ENCODE results near the gene LAMB4. TPM values are rescaled to one million over a fixed set of nuclear protein-coding genes. Genes with fewer than 3 reads are reported as not detected.

LAMB4 gene
- total and polyA plus RNA-seq, 5 experiments from 2014 or later: 0.27 to 1.4 TPM; not detected in 3

DNA sequence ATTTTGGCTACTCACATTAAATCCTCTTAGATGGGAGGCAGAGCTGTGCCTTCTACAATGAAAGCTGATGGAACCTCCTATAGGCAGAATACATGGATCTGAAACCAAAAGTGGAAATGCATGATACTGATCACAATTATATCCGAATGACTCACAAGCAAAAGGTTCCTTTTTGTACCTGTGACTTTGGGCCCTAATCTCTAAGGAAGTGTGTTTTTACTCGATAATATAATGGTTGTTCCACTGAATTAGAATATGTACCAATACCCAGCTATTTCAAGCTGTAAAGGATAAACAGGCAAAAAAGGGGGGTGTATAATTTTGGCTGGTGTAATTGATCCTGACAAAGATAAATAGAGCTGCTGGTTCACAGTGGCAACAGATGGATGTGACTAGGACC is 109.6 kb downstream of the LAMB4 start:
- no peak overlapping the region for H3K27ac Mint-ChIP-seq
- H3K36me3 Mint-ChIP-seq: no peaks in the 10 kb centered on the region
- DNase-seq (no peak), ATAC-seq (no peak)
- no peaks in the 10 kb centered on the region for H3K9me3 Mint-ChIP-seq
- POLR2A ChIA-PET: no interaction called here
- no peak overlapping the region for H3K4me3 Mint-ChIP-seq
- H3K4me1 Mint-ChIP-seq: peaks cover 0 to 6% (median under 1%) of the 10 kb centered on the region in 4 donors
- H3K27me3 Mint-ChIP-seq: peaks cover 2 to 21% (median 9%) of the 10 kb centered on the region in 5 donors

DNA sequence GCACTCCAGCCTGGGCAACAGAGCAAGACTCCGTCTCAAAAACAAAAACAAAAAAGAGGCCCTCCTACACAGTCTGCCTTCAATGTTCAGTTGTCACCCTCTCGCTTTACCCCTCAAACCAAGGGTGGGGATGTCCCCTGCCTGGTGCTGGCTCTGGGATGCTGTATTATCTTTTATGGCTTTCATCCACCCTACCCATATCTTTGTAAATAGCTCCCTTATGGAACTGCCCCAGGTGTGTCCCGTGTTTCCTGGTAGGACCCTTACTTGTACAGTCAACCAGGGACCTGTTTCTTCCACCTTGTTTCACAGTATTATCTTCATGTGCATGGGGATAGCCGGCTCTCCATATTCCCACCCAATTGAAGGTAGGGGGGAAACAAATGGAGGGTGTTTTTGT is 111.5 kb downstream of the LAMB4 start:
- ATAC-seq (no peak), DNase-seq (no peak)
- H3K9me3 Mint-ChIP-seq: no peaks in the 10 kb centered on the region
- no peak overlapping the region for H3K4me3 Mint-ChIP-seq
- H3K4me1 Mint-ChIP-seq: peaks cover 0 to 6% (median under 1%) of the 10 kb centered on the region in 4 donors
- POLR2A ChIA-PET: no interaction called here
- H3K27me3 Mint-ChIP-seq: peaks cover 2 to 21% (median 8%) of the 10 kb centered on the region in 5 donors
- no peaks in the 10 kb centered on the region for H3K36me3 Mint-ChIP-seq
- H3K27ac Mint-ChIP-seq: no peak overlapping the region

DNA sequence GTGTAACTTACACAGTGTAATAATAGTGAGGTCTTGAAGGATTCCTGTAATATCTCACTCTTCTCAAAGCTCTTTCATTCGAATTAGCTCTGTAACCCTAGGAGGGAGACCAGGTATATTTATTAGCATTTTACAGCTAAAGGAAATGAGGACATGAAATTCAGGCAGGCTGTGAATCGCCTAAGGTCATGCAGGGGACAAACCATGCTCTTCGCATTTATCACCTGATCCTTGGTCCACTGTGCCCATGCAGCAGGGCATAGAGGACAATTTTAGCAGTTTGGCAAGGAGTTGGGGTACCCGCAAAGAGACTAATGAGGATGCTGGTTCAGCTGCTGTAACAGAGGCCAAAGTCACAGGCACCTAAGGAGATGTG is 112.4 kb downstream of the LAMB4 start:
- Mint-ChIP-seq H3K36me3 (no peaks in the 10 kb centered on the region), H3K27ac (no peak overlapping the region), H3K4me1 (peaks cover 0 to 6% (median under 1%) of the 10 kb centered on the region in 4 donors), H3K4me3 (no peak overlapping the region), H3K27me3 (peaks cover 2 to 21% (median 8%) of the 10 kb centered on the region in 5 donors), H3K9me3 (no peaks in the 10 kb centered on the region)
- ATAC-seq (no peak), DNase-seq (no peak)
- POLR2A ChIA-PET: no interaction called here

DNA sequence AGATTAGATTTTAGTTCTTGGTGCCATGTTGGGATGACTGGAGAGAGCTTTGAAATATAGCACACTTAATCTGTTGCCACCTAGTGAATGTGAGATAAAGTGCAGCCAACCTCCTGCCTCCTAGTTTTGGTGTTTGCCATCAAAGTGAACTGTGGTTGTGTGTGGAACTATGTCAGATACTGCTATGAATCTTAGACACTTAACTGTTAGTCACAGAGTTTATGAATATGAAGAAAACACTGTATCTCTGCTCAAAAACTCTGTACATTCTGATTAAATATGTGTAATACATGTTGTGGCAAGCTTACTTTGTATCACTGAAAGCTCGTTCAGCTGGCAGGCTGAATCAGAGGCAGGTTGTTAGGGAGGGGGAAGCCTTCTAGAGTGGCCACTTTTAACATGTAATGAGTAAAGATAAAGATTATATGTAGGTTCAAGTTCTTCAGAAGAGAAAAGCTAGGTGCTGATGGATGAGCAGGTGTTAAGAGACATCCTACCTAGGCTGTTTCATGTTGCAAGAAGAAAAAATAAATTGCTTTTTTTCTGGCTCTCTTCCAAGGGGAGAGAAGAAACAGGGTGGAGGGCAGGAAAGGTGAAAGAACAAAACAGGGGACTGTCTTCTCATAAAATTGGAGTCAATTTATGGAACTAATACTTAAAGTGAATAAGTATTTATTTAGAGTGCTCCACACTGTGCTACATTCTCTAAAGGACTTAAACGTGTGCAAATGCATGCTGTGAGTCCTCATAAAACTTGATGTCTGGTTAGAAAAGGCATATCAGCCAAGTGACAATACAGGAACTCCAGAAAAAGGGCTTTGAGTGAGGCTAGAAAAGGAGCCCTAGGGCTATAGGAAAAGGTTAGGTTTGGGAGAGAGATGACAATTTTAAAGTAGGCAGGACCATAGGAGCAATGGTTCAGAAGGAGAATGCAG is 113.1 kb downstream of the LAMB4 start:
- peaks cover 4 to 22% (median 11%) of the 10 kb centered on the region in 5 donors for H3K27me3 Mint-ChIP-seq
- H3K4me1 Mint-ChIP-seq: peaks cover 0 to 6% (median under 1%) of the 10 kb centered on the region in 4 donors
- ATAC-seq: no peak
- POLR2A ChIA-PET: no interaction called here
- no peak overlapping the region for H3K4me3 Mint-ChIP-seq
- DNase-seq: no peak
- no peaks in the 10 kb centered on the region for H3K36me3 Mint-ChIP-seq
- H3K27ac Mint-ChIP-seq: no peak overlapping the region
- H3K9me3 Mint-ChIP-seq: no peaks in the 10 kb centered on the region

DNA sequence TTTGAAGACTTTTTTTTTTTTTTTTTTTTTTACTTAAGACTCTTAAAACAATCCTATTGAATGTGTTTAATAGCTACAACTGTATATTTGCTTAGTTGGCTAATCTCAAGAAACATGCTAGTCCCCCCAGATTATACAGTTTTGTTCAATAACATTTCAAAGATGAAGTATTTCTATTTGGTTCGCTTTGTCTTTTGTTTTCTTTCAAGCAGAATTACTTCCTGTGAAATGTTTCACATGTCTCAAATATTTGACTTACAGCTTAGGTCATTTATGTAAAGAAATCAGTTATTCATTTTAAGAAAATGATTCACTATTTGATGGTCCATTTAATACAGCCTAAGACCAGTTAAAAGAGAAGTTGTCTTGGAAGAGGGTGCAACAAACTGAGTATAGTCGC is 114.4 kb downstream of the LAMB4 start:
- ATAC-seq (no peak), DNase-seq (no peak)
- H3K4me3 Mint-ChIP-seq: no peak overlapping the region
- H3K27ac Mint-ChIP-seq: no peak overlapping the region
- peaks cover 2 to 21% (median 11%) of the 10 kb centered on the region in 5 donors for H3K27me3 Mint-ChIP-seq
- no peaks in the 10 kb centered on the region for H3K9me3 Mint-ChIP-seq
- no peaks in the 10 kb centered on the region for H3K36me3 Mint-ChIP-seq
- peaks cover 0 to 6% (median under 1%) of the 10 kb centered on the region in 4 donors for H3K4me1 Mint-ChIP-seq
- POLR2A ChIA-PET: no interaction called here

DNA sequence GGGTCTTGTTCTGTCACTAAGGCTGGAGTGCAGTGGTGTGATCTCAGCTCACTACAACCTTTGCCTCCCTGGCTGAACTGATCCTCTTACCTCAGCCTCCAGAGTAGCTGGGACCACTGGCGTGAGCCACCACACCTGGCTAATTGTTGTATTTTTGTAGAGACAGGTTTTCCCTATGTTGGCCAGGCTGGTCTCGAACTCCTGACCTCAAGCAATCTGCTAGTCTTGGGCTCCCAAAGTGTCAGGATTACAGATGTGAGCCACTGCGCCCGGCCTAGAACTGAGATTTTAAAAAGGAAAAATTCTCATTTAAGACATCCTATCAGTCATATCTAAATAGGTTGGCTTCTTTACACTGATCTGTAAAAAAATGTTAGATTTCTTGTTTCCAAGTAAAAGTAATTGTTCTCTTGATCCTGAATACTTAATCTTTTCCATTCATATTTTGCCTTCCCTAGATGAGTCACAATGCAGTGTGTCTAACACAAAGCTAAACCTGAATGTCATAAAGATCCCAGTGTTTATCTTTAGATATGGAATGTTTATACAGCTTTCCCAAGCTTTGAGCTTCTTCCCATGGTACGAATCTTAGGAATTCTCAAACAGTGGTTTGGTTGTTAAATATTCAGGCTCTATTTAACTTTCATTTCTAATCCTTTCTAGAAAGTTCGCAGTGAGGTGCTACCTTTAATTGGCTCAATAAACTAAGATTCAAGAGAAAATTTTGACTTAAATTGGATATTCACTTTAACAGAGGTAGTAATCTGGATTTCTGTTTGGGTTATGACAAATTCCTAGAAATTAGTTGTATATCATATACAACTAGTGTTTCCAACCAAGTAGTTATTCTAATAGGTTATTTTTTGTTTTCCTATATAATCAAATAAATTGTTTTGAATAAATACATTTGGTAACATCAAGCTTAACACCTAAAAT is 115.1 kb downstream of the LAMB4 start:
- H3K4me1 Mint-ChIP-seq: peaks cover 0 to 6% (median under 1%) of the 10 kb centered on the region in 4 donors
- H3K36me3 Mint-ChIP-seq: no peaks in the 10 kb centered on the region
- no peak for ATAC-seq
- H3K9me3 Mint-ChIP-seq: no peaks in the 10 kb centered on the region
- POLR2A ChIA-PET: no interaction called here
- no peak overlapping the region for H3K4me3 Mint-ChIP-seq
- no peak for DNase-seq
- no peak overlapping the region for H3K27ac Mint-ChIP-seq
- peaks cover 4 to 18% (median 12%) of the 10 kb centered on the region in 5 donors for H3K27me3 Mint-ChIP-seq

DNA sequence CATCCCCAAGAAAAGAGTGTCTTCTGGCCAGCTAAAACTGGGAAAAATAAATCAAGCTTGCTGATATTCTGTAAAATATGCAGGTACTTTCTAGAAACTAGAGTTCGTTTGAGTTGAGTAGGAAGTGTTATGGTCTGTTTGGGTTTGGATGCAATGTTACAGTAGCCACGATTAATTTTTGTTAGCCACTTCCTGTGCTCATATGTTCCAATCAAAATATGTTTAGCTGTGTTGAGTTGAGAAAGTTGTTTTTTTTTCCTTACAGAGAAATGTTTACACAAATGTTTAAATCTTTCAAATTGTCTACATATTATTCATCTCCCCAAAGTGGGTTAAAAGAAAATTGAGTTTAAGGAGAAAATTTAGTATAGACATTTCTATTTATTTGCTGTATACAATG is 115.9 kb downstream of the LAMB4 start:
- H3K36me3 Mint-ChIP-seq: no peaks in the 10 kb centered on the region
- no peak overlapping the region for H3K4me3 Mint-ChIP-seq
- no peak overlapping the region for H3K27ac Mint-ChIP-seq
- POLR2A ChIA-PET: no interaction called here
- ATAC-seq: no peak
- DNase-seq: no peak
- peaks cover 4 to 13% (median 8%) of the 10 kb centered on the region in 5 donors for H3K27me3 Mint-ChIP-seq
- no peaks in the 10 kb centered on the region for H3K9me3 Mint-ChIP-seq
- peaks cover 0 to 6% (median under 1%) of the 10 kb centered on the region in 4 donors for H3K4me1 Mint-ChIP-seq

DNA sequence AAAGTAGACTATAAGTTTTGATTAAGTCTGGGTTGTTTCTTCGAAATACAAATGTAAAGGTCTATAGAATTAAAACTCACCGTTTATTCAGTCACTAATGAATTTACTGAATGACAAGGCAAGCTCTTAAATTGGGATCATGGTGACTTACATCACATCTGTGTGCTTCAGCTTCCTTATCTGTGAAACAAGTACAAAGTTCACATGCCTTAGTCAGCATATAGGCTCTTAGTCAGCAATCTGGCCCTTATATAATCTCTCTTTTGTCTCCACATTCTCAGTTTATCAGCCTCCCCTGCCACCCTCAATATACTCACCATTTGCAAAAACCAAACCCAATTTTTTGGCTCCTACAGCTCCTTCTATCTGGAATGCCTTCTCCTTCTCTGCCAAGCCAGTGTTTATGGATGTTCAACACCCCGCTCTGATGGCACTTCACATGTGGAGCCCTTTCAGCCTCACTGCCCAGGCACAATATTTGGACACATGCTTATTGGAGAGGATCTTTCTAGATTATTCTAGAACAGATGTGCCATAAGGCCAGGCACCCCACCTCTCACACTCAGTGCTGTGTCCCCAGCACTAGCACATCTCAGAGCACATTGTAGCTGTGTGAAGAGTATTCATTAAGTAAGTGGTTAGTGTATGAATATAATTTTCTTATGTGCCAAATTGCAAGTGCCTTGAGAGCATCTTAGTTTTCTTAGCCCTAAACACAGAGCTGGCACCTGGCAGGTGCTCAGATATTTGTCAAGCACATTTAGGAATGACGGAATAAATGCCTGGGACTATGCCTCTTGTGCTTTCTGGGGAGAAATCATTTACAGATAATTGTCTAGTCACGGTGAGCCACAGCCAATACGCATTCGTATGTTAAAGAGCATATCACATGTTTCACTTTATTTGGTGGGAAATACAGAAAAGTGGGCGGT is 117.4 kb downstream of the LAMB4 start:
- Mint-ChIP-seq H3K4me3 (no peak overlapping the region), H3K9me3 (no peaks in the 10 kb centered on the region), H3K27ac (no peak overlapping the region), H3K27me3 (peaks cover 0 to 12% (median 7%) of the 10 kb centered on the region in 5 donors), H3K36me3 (no peaks in the 10 kb centered on the region), H3K4me1 (peaks cover 0 to 6% (median 0%) of the 10 kb centered on the region in 4 donors)
- ATAC-seq (no peak), DNase-seq (no peak)
- POLR2A ChIA-PET: no interaction called here

DNA sequence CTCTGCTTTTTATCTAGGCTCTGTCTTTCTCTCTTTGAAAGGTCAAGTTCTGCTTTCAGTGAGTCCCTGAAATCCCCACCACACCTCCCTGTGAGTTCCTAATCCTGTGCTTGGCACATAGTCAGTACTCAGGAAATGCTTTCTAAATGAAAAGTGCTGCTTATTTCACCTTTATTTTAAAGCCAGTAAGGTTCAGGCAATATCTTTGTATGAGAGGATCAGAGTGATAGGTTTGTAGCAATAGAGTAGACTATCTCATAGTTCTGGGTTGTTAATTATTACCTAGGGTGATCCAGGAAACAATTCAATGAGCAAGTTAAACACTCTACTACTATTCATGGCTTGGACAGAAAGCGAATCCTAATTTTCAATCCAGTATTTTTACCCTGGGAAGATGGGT is 119.8 kb downstream of the LAMB4 start:
- peaks cover 0 to 2% (median 0%) of the 10 kb centered on the region in 9 donors for H3K9me3 Mint-ChIP-seq
- H3K27ac Mint-ChIP-seq: no peak overlapping the region
- H3K4me3 Mint-ChIP-seq: no peak overlapping the region
- H3K36me3 Mint-ChIP-seq: no peaks in the 10 kb centered on the region
- POLR2A ChIA-PET: no interaction called here
- DNase-seq (no peak), ATAC-seq (no peak)
- peaks cover 0 to 2% (median 0%) of the 10 kb centered on the region in 4 donors for H3K4me1 Mint-ChIP-seq
- peaks cover 20 to 31% (median 24%) of the 10 kb centered on the region in 5 donors for H3K27me3 Mint-ChIP-seq

DNA sequence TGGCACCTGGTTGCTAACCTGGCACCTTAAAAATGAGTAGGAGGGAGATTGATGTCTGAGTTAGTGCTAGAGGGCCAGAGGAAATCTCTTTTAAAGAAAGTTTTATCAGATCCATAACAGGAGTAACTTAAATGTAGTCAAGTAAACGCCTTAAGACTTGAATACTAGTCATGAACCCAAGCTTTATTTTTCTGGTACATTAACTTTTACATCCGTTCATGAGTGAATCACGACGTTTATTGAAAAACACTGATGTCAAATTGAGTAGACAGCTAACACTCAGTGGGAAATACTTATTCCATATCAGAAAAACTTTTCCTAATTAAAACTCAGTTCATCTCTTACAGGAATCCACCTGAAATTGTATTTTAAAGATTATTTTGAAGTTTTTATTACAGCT is 120.3 kb downstream of the LAMB4 start:
- ATAC-seq: no peak
- DNase-seq: no peak
- Mint-ChIP-seq H3K27me3 (peaks cover 25 to 36% (median 29%) of the 10 kb centered on the region in 5 donors), H3K27ac (no peak overlapping the region), H3K4me3 (no peak overlapping the region), H3K9me3 (peaks cover 0 to 2% (median 0%) of the 10 kb centered on the region in 9 donors), H3K36me3 (no peaks in the 10 kb centered on the region), H3K4me1 (peaks cover 0 to 4% (median 2%) of the 10 kb centered on the region in 4 donors)
- POLR2A ChIA-PET: no interaction called here

DNA sequence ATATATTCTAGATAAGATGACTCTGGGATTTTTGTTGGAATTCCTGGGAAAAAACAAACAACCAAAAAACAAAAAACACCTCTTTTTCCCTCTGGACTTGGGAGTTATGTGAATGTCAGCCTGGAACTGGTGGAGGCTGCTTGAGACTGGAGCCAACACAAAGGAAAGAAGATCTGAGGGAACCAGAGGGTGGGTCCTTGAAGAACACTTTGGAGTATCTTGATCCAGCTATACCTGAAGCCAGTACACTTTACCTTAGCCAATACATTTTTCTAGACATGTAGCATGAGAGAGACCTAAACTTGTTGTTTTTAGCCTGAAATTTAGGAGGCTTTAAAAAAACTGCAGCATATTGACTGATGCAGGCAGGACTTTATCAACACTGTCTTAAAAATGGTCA is 121.3 kb downstream of the LAMB4 start:
- peaks cover 32 to 45% (median 37%) of the 10 kb centered on the region in 5 donors for H3K27me3 Mint-ChIP-seq
- POLR2A ChIA-PET: no interaction called here

DNA sequence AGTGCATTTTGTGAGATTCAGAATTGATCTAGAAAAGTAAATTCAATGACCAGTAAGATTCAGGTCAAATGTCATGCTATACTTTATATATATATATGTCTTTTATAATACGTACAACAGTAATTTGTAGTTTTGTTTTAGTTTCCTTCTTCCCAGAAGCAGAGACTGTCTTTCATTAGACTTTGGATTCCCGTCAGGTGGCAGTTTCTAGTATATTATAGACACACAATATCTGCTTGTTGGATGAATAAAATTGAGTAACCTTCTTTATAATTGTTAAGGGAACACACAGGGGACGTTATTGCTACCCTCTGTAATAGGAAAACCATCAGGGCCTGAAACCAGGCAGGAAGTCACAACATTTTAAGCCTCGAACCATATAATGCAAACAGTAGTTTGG is 121.9 kb downstream of the LAMB4 start:
- Mint-ChIP-seq H3K27me3 (peaks cover 32 to 50% (median 41%) of the 10 kb centered on the region in 5 donors), H3K36me3 (peaks cover 0 to 4% (median 4%) of the 10 kb centered on the region in 3 donors), H3K4me1 (peaks cover 6 to 15% (median 12%) of the 10 kb centered on the region in 4 donors), H3K9me3 (peaks cover 0 to 5% (median 0%) of the 10 kb centered on the region in 9 donors), H3K27ac (no peak overlapping the region), H3K4me3 (no peak overlapping the region)
- ATAC-seq (no peak), DNase-seq (no peak)
- POLR2A ChIA-PET: no interaction called here

More for the DNA sequence above, 121.3 kb downstream of the LAMB4 start:
- no peak for DNase-seq
- ATAC-seq: no peak
- Mint-ChIP-seq H3K27ac (no peak overlapping the region), H3K36me3 (peaks cover 0 to 4% (median 3%) of the 10 kb centered on the region in 3 donors), H3K4me1 (peaks cover 6 to 12% (median 8%) of the 10 kb centered on the region in 4 donors), H3K9me3 (peaks cover 0 to 5% (median 0%) of the 10 kb centered on the region in 9 donors), H3K4me3 (no peak overlapping the region)

Measured in naive thymus-derived CD8-positive, alpha-beta T cell (primary cell).